H1 (cell line): ENCODE measurements around the gene TOMM34. TPM values are rescaled to one million over a fixed set of nuclear protein-coding genes. Genes with fewer than 3 reads are reported as not detected.

Experiments
- ASH2L ChIP-seq: fragments of 200-600, 300-600 bp; sonication (generic); IDR thresholded peaks from one replicate; pipeline ENCODE4 v1.7.1; 2017; ENCODE audit warnings: low read length
- CHD2 ChIP-seq: IDR thresholded peaks from 2 replicates; pipeline ENCODE4 v1.6.1; 2012; ENCODE audit warnings: low read length, improper control_type of control experiment
- E2F6 ChIP-seq: IDR thresholded peaks from 2 replicates; pipeline ENCODE4 v1.6.1; 2012; ENCODE audit warnings: inconsistent platforms
- EP300 ChIP-seq, 2 experiments: IDR thresholded peaks; 1 replicate in 1 of 2; 2 replicates in 1 of 2; pipeline ENCODE4 v1.6.1; 2011 to 2012; ENCODE audit warnings: low read depth in 2 of 2, low read length in 2 of 2, mild to moderate bottlenecking in 2 of 2, borderline replicate concordance in 1 of 2, inconsistent platforms in 1 of 2, moderate library complexity in 1 of 2
- EZH2 ChIP-seq: fragments of 200-600 bp; sonication (generic); IDR thresholded peaks from 2 replicates; pipeline ENCODE4 v1.7.1; 2012; ENCODE audit warnings: low read depth, mild to moderate bottlenecking, moderate library complexity, low read length, inconsistent platforms; ENCODE audit not compliant: severe bottlenecking
- FOSL1 ChIP-seq: IDR thresholded peaks from 2 replicates; pipeline ENCODE4 v1.6.1; 2011; ENCODE audit warnings: mild to moderate bottlenecking, low read depth, low read length, moderate library complexity; ENCODE audit not compliant: insufficient read depth
- HDAC2 ChIP-seq, 2 experiments: fragments of 300-600 bp in 1 of 2; sonication (generic) in 1 of 2; IDR thresholded peaks; 2 replicates each; pipeline ENCODE4 v1.6.1; 2011 to 2012; ENCODE audit warnings: low read depth in 2 of 2, low read length in 2 of 2, mild to moderate bottlenecking in 2 of 2, moderate library complexity in 2 of 2, borderline replicate concordance in 1 of 2, inconsistent platforms in 1 of 2
- JUN ChIP-seq: IDR thresholded peaks from 2 replicates; pipeline ENCODE4 v1.6.1; 2011; ENCODE audit warnings: low read depth, mild to moderate bottlenecking, improper control_type of control experiment, low read length
- NRF1 ChIP-seq: IDR thresholded peaks from 2 replicates; pipeline ENCODE4 v1.6.1; 2011; ENCODE audit warnings: mild to moderate bottlenecking, low read depth, low read length, improper control_type of control experiment
- PHF8 ChIP-seq: fragments of 200-600 bp; sonication (generic); conservative IDR thresholded peaks from 2 replicates; pipeline ENCODE4 v1.7.1; 2012; ENCODE audit warnings: low read depth, mild to moderate bottlenecking, inconsistent platforms, low read length, moderate library complexity
- POLR2A ChIP-seq, 2 experiments: IDR thresholded peaks; 1 replicate in 1 of 2; 2 replicates in 1 of 2; pipeline ENCODE4 v1.6.1; 2011; ENCODE audit warnings: low read depth in 2 of 2, low read length in 2 of 2, mild to moderate bottlenecking in 2 of 2; ENCODE audit errors: control extremely low read depth in 1 of 2
- POLR2AphosphoS5 ChIP-seq: IDR thresholded peaks from 2 replicates; pipeline ENCODE4 v1.6.1; 2011; ENCODE audit warnings: low read depth, low read length
- RBBP5 ChIP-seq: IDR thresholded peaks from 2 replicates; pipeline ENCODE4 v1.7.1; 2012; ENCODE audit warnings: low read depth, mild to moderate bottlenecking, inconsistent platforms, low read length, moderate library complexity, borderline replicate concordance
- TBP ChIP-seq: IDR thresholded peaks from 2 replicates; pipeline ENCODE4 v1.6.1; 2011; ENCODE audit warnings: low read depth, low read length, improper control_type of control experiment
- polyA plus RNA-seq, 7 experiments: library from polyadenylated mRNA; depleted of rRNA in 3 of 7; stranded (reverse) in 5 of 7; unstranded in 2 of 7; fragments of >200 nt in 5 of 7; fragments of 200-250 nt in 2 of 7; gene quantifications; 1 replicate in 5 of 7; 2 replicates in 1 of 7; 4 replicates in 1 of 7; pipeline versions ENCODE4 v1.2.1 to v1.2.3, GENCODE V29; 2011 to 2013; ENCODE audit warnings: missing spikeins in 2 of 7, mixed read lengths in 2 of 7
- total RNA-seq: library from RNA; stranded (reverse); fragmentation: NEBNext Ultra II Directional; extraction: Animal tissue kit (Norgen Biotek cat#: 25700); gene quantifications from 2 replicates; pipeline ENCODE4 v1.2.1, GENCODE V29; 2021

Gene TOMM34
- total and polyA plus RNA-seq, 2 of the 8 experiments (the other 6 are each of a cell fraction or from before 2014, with no cell fraction given) = 32.1 to 35.1 TPM

GRCh38 chr20:44960103-44960852 is at the start of gene TOMM34 (continued):
- peak; percentile 89; the same call in 1 of the 2 replicates for TF ChIP-seq RBBP5
- peak; percentile 75 for TF ChIP-seq PHF8
- no peak for TF ChIP-seq EP300 (IDR thresholded peaks at IDR 0.05; ENCODE audit: borderline replicate concordance in 1 of 2, low read depth in 2 of 2, low read length in 2 of 2)
- peak; percentile 34; the same call in 1 of the 2 replicates for TF ChIP-seq CHD2
- TF ChIP-seq POLR2AphosphoS5 = peak; percentile 60
- TF ChIP-seq EZH2 = no peak
- TF ChIP-seq ASH2L = peak; percentile 75
- TF ChIP-seq NRF1 = peak; percentile 51
- TF ChIP-seq TBP = peak; percentile 60; the same call in 1 of the 2 replicates
- peak; percentile 89 for TF ChIP-seq E2F6
- TF ChIP-seq HDAC2 (IDR thresholded peaks at IDR 0.05; ENCODE audit: borderline replicate concordance in 1 of 2, low read depth in 2 of 2, low read length in 2 of 2) = peak; percentile 29 to 60; a peak in 2 of 4 replicates
- no peak for TF ChIP-seq JUN
- TF ChIP-seq POLR2A (IDR thresholded peaks at IDR 0.05; ENCODE audit: control extremely low read depth in 1 of 2, low read depth in 2 of 2, low read length in 2 of 2) = peak; percentile 43 to 90
- TF ChIP-seq FOSL1 = no peak
